OCI-LY1 (cell line): ENCODE measurements around the gene TGM2.

Source experiments
- EZH2 ChIP-seq: fragments of 200-600 bp; sonication (generic), shearing (Covaris generic); IDR thresholded peaks from 2 replicates; pipeline ENCODE4 v1.8.0; 2017; ENCODE audit warnings: borderline replicate concordance, mixed run types, mild to moderate bottlenecking, antibody characterized with exemption, low read length, moderate library complexity, mixed read lengths
- TF ChIP-seq, protein P1 (sequence below): fragments of 200-600 bp; sonication (generic), shearing (Covaris generic); IDR thresholded peaks from 2 replicates; pipeline ENCODE4 v1.5.1; 2017; ENCODE audit warnings: mild to moderate bottlenecking, antibody characterized with exemption, low read length, moderate library complexity, mixed read lengths

DNA sequence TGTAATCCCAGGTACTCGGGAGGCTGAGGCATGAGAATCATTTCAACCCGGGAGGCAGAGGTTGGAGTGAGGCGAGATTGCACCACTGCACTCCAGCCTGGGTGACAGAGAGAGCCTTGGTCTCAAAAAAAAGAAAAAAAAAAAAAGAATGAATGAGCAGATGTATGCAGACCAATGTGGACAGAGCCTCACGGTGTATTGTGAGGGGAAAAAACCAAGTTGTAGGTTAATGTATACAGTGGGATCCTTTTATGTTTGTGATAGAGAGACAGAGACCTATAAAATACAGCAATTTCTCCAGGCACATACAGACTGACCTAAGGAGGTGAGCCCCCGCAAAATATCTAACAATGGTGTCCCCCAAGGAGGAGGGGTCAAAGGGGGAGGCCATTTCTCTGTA, 11.7 kb downstream of the TGM2 start:
- TF ChIP-seq, protein P1, sequence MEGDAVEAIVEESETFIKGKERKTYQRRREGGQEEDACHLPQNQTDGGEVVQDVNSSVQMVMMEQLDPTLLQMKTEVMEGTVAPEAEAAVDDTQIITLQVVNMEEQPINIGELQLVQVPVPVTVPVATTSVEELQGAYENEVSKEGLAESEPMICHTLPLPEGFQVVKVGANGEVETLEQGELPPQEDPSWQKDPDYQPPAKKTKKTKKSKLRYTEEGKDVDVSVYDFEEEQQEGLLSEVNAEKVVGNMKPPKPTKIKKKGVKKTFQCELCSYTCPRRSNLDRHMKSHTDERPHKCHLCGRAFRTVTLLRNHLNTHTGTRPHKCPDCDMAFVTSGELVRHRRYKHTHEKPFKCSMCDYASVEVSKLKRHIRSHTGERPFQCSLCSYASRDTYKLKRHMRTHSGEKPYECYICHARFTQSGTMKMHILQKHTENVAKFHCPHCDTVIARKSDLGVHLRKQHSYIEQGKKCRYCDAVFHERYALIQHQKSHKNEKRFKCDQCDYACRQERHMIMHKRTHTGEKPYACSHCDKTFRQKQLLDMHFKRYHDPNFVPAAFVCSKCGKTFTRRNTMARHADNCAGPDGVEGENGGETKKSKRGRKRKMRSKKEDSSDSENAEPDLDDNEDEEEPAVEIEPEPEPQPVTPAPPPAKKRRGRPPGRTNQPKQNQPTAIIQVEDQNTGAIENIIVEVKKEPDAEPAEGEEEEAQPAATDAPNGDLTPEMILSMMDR: no peak
- TF ChIP-seq EZH2: no peak
